ENCODE measurements around the gene TMEM132E.

TMEM132E gene

DNA sequence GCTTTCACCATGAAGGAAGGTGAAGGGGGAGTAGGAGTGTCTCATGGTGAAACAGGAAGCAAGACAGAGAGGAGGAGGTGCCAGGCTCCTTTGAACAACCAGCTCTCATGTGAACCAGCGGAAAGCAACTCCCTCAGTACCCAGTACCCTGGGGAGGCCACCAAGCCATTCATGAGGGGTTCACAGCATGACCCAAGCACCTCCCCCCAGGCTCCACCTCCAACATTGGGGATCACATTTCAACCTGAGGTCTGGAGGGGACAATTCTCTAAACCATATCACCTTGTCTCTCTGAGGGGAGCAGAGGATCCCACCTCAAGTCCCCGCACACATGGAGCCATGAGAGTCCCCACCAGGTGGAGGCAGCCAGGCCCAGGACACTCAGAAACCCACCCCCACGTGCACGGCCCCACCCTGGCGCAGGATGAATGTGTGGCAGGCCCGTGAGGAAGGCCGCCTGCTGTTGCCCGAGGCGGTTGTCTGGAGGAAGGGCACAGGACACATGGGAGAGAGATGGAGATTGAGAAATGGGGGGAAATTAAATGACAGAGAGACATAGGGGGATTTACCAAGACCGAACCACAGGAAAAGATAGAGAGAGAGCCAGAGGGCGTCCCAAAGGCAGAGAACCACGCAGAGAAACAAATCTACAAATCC lies 85.9 kb downstream of the TMEM132E start:
- DNase-seq (ENCODE audit: low read depth, low spot score) = no peak

DNA sequence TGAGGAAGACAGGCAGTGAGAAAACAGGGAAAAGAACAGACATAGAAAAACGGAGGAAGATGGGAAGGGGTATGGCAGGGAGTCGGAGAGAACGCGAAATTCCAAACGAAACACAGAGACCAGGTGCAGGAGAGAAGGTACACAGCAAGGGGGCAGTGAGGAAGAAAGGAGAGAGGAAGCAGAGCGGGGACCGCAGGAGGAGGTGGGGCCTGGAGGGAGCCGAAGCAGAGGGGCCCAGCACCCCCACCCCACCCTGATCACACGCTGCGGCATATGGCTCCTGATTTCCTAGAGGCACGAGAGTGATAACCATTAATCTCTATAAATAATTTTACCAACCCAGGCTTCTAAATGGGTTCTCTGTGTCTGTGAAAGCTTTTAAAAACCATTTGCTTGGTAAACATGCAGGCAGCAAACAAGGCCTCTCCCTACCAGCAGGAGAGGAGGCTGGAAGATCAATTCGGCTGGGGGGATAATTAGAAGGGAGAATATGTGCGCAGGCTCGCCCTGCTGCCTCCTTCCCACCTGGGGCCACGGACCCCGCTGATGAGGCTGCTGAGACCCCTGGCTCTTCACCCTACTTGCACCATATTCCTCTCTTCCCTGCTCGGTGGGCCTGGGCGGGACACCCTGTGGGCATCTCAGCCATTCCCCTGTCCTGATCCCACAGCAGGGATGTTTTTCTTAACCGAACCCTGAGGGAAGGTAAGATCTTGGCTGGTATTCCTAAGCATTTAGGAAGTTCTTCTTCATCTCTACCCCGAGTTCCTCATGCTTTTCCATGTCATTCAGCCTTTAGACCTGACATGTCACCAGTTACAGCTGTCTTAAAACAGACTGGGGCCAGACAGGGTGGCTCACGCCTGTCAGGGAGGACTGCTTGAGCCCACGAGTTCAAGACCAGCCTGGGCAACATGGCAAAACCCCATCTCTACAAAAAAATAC lies 86.7 kb downstream of the TMEM132E start:
- DNase-seq (ENCODE audit: low read depth, low spot score) = no peak

DNA sequence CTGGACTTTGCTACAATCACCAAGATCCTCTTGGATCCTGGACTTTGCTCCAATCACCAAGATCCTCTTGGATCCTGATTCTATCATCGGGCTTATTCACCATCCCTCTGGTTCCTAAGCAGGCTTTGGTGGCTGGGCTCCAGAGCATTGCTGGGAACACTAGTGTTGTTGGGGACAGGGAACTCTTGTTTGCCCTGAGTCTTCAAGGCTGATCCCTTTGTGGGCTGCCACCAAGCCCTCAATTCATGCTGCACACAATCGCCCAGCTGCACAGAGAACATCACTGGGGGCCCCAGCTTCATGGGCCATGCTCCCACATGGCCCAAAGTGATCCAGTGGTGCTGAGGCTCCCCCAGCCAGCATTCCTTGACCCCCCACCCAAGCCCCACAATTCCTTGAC lies 88.3 kb downstream of the TMEM132E start:
- no peak for DNase-seq (ENCODE audit: low read depth, low spot score)

DNA sequence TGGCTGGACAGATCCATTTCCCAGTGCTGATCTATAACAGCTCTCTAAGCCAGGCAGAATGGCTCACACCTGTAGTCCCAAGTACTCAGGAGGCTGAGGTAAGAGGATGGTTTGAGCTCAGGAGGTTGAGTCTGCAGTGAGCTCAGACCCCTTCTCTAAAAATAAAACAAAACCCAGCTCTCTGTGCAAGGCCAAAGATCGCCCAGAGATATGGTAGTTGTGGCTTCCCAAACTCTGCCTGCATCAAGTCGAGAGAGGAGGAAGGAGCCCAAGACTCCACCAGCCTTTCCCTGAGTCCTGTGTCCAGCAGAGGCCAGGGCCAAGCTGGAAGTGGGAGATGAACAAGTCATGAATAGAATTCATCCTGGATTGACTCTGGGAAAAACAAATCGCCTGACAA lies 88.8 kb downstream of the TMEM132E start:
- DNase-seq (ENCODE audit: low read depth, low spot score) = no peak

DNA sequence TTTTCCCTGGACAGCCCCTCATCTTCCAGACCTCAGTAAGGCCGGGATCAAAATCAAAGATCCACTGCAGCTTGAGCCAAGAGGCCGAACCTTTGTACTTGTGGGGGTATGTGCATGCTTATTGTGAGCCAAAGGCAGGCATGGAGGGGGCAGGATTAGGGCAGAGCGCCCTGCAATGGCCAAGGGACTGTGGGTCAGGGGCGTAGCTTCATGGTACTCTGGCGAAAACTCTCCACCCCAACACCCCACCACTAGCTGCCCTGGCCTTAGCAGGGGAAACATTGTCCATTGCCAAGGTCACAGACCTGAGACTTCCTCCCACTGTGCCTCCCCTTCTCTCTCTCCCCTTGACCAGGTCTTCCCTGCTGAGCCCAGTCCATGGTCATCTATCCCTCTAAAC lies 90.1 kb downstream of the TMEM132E start:
- DNase-seq (ENCODE audit: low read depth, low spot score) = no peak

DNA sequence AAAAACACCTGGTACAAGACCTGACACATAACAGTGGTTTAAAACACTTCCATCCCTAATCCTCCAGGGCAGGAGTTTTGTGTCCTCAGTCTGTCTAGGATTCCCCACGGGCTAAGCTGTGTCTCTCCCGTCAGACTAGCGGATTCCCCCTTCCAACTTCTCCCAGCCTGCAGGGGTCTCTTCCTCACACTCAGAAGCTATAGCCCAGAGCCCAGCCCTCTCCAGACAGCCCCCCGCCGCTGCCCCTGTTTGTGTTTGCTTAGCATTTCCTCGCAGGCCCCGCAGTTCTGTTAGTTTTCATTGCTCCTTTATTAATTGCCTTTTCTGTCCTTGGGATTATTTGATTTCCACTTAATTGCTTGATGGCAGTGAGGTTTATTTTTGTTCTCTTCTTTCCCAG lies 91.2 kb downstream of the TMEM132E start:
- no peak for DNase-seq (ENCODE audit: low read depth, low spot score)

DNA sequence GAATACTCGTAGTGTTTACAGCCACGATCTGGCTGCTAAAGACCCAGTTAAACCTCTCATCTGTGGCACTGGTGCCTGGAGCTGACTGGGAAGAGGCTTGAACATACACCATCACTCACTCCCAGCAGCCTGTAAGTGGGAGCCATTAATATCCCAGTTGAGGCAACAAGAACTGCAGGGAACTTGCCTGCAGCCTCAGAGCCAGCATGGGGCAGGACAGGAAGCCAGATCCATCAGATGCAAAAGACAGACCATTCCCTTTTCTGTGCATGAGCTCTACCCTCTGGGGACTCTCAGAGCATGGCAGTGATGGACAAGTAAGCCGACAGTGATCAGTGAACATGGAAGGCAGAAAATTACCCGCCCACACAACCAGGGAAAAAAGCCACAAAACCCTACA lies 91.8 kb downstream of the TMEM132E start:
- DNase-seq (ENCODE audit: low read depth, low spot score) = no peak

DNA sequence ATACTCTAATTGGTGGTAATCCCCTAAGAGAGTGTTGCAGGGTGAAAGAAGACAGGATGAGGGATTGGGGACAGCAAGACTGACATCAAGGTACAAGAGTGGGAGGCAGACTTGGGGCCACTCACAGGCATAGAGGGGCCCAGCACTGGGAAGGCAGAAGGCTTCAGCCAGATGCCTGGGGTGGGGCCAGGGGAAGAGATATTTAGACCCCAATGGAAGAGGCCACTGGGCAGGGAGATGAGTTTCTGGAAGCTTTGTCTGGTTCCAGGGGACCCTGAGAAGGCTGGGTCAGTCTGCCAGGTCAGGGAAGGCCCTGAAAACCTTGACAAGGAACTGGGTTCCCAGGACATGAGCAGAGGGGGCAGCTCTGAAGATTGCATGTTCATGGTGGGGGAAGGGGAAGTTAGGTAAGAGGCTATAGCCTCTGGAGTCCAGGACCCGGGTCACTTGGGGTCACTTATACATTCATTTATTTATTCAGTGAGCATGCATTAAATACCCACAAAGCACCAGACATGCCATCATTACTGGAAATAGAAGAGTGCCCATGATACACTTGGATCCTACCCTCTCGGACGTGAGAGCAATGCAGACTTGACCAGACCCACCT lies 92.9 kb downstream of the TMEM132E start:
- DNase-seq (ENCODE audit: low read depth, low spot score) = no peak

DNA sequence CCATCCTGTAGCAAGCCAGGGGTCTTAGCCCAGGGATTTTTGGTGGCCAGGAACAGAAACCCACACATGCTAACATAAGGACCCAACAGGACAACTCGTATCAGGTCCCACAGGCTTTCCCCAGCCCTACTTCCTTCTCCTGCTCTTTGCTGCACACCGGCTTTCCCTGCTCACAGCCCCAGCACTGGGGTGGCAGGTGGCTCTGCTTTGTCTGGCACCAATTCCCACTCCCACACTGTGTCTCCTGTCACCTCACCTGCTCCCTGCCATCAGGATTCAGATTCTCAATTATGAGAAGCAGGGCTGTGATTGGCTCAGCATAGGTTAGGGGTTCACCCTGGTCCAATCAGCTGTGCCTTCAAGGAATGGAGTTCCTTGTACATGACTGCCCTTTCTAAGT lies 94.1 kb downstream of the TMEM132E start:
- no peak for DNase-seq (ENCODE audit: low read depth, low spot score)

DNA sequence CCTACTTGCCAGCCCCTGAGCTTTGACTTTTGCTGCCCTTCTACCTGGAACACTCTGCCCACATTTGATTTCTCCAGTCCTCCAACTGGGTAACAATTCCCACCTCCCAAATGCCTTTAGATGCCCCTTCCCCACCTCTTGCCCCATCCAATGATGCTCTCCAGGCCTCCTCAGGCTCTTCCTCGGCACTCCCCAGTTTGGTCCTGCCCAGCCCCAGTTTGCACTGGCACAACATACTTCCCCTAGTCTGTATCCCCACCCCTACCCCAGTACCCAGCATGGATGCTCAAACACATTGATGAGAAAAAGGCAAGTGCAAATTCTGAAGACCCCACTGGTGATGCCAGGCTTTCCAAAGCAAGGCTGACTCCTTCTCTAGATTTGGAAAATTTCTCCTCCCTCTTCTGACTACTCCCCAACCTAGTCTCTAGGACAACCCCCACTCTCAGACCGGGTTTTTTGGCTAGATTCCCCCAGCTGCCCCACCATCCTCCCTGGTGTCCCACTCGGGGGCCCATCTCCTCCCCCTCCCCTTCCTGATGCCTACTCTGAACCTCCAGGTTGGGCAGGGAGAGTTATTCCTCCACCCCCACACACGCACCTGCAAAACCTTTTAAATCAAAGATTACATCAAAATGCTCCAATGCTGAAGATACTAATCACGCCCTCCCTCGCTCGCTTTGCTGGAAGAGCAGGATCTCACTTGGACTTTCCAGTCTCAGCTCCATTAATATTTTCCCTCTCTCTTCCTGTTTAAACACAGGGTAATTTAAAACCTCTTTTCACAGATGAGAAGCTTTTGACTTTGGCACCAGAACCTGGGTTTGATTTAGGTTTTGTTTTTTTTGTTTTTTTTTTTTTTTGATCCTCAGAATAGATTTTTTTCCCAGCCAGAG lies 94.9 kb downstream of the TMEM132E start:
- DNase-seq (ENCODE audit: low read depth, low spot score) = no peak

DNA sequence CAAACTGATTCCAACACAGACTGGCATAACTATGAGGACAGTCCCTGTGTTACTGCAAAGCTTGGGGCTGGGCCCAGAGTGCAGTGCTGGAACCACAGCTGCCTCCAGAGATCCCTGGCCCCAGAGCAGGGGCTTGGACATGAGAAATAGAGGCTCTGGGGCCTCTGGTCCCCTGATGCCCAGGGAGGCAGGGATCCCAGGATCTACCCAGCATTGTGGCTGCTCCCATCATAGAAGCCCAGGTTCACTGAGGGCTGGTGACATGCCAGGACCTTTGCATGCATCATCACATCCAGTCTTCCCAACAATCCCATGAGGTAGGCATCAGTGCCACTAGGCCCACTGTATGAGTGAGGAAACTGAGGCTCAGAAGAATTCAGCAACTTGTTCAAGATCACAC lies 95.8 kb downstream of the TMEM132E start:
- DNase-seq (ENCODE audit: low read depth, low spot score) = no peak

DNA sequence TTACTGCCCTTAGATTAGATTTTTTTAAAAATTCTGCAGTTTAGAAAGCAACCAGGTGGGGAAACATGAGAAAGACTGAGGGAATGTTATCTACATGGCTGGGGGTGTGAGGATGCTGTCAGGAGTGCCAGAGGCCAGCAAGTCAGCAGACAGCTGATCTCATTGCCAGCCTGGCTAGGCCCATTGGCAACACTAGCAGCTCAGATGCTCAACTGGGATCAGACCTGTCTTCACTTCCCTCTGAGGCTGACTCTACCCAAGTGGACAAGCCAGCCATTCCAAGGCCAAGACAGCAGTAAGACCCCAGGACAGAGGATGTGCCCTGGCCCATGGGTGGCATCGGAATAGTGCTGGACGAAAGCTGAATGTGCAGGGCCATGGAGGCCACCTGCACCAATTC lies 96.2 kb downstream of the TMEM132E start:
- DNase-seq (ENCODE audit: low read depth, low spot score) = no peak

DNA sequence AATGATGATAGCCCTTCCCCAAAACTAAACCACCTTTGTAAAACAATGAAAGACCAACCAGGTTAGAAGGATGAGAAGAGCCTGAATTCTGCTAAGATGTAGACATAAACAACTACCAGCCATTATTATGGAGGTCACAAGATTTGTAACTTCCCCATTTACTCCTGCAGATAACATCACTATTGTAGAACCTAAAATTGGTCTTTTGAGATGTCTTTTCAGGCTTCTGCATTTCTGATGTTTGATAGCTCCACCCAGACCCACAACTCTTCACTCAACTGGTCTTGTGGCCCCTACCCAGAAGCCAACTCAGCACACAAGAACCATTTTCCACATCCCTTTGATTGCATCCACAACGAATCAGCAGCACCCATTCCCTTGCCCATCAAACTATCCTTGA lies 100.8 kb downstream of the TMEM132E start:
- no peak for DNase-seq (ENCODE audit: low read depth, low spot score)

DNA sequence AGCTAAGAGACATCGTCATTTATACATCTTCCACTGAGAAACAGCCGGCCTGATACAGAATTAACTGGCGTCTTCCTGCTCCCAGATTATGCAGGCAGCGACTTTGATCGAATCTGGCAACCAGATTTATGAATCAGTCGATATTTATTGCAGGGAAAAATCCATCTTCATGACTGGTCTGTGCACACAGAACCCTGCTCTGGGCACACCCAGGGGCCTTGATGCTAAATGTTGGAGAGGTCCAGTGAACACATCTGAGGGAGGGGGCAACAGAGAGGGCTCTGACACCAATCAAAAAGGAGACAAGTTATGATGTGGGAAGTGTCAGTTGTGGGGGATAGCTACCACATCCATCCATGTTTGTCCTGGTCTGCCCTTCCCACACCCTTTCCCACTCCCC lies 102.9 kb downstream of the TMEM132E start:
- DNase-seq (ENCODE audit: low read depth, low spot score) = no peak

DNA sequence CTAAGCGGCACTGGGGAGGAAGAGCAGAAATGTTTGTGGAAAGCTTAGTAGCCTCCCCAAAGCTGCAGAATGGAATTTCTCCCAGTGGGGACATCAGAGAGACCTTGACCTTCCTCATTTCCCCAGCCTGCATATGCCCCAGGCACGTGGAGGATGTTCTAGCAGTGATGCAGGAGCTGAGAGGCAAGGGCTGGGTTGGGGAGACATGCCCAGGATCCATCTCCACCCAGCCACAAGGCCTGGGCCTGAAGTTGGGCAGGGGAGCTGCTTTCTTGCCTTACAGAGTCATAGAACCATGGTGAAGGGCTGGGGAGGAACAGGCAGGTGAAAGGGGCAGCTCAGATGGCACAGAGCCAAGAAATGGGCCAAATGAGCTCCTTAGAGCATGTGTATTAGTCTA lies 104.0 kb downstream of the TMEM132E start:
- DNase-seq (ENCODE audit: low read depth, low spot score) = no peak
